DOHH2 (cell line): ENCODE measurements around the gene GRK4.

Source experiments
- H3F3A ChIP-seq: fragments of 200-600 bp; sonication (generic), shearing (Covaris generic); 2 replicates; pipeline ENCODE4 v1.6.0; 2016; ENCODE audit warnings: antibody characterized with exemption, mild to moderate bottlenecking; ENCODE audit not compliant: control insufficient read depth, insufficient read depth
- H3K27ac ChIP-seq: fragments of 200-600 bp; sonication (generic); 2 replicates; pipeline ENCODE4 v1.5.1; 2014; ENCODE audit warnings: low read depth, mild to moderate bottlenecking, low read length, moderate library complexity
- H3K27me3 ChIP-seq: fragments of 200-600 bp; sonication (generic); 2 replicates; pipeline ENCODE4 v1.6.1; 2014; ENCODE audit warnings: mild to moderate bottlenecking, low read length, mixed read lengths; ENCODE audit not compliant: control insufficient read depth
- H3K36me3 ChIP-seq: fragments of 200-600 bp; sonication (generic); 2 replicates; pipeline ENCODE4 v1.6.1; 2014; ENCODE audit warnings: mild to moderate bottlenecking, low read length, moderate library complexity, mixed read lengths; ENCODE audit not compliant: control insufficient read depth
- H3K4me1 ChIP-seq: fragments of 200-600 bp; sonication (generic); 2 replicates; pipeline ENCODE4 v1.6.1; 2014; ENCODE audit warnings: mild to moderate bottlenecking, low read length, mixed read lengths; ENCODE audit not compliant: control insufficient read depth
- H3K4me2 ChIP-seq: fragments of 200-600 bp; sonication (generic); 2 replicates; pipeline ENCODE4 v1.6.0; 2014; ENCODE audit warnings: mild to moderate bottlenecking, low read length, moderate library complexity
- H3K4me3 ChIP-seq: fragments of 200-600 bp; sonication (generic); 2 replicates; pipeline ENCODE4 v1.5.1; 2014; ENCODE audit warnings: mild to moderate bottlenecking, low read length, mixed read lengths
- H3K79me2 ChIP-seq: fragments of 200-600 bp; sonication (generic); 2 replicates; pipeline ENCODE4 v1.6.1; 2014; ENCODE audit warnings: mild to moderate bottlenecking, low read length, mixed read lengths; ENCODE audit not compliant: control insufficient read depth
- H3K9me2 ChIP-seq: fragments of 200-600 bp; sonication (generic); replicated peaks from 2 replicates; pipeline ENCODE4 v1.6.1; 2014; ENCODE audit warnings: mild to moderate bottlenecking, low read length, mixed read lengths; ENCODE audit not compliant: control insufficient read depth
- H3K9me3 ChIP-seq: fragments of 200-600 bp; sonication (generic); 2 replicates; pipeline ENCODE4 v1.6.1; 2014; ENCODE audit warnings: antibody characterized with exemption, low read length, mixed read lengths; ENCODE audit not compliant: control insufficient read depth, insufficient read depth
- H4K20me1 ChIP-seq: fragments of 200-600 bp; sonication (generic); 2 replicates; pipeline ENCODE4 v1.6.0; 2014; ENCODE audit warnings: low read depth, mild to moderate bottlenecking, antibody characterized with exemption, low read length, moderate library complexity; ENCODE audit not compliant: control insufficient read depth, insufficient read depth
- CTCF ChIP-seq: fragments of 200-600 bp; sonication (generic); IDR thresholded peaks from one replicate; pipeline ENCODE4 v1.5.1; 2014; ENCODE audit warnings: antibody characterized with exemption, mild to moderate bottlenecking, low read depth, low read length; ENCODE audit not compliant: poor library complexity, severe bottlenecking
- EZH2phosphoT487 ChIP-seq: fragments of 200-600 bp; sonication (generic); IDR thresholded peaks from 2 replicates; pipeline ENCODE4 v1.6.1; 2017; ENCODE audit warnings: borderline replicate concordance, mild to moderate bottlenecking, antibody characterized with exemption, low read length, moderate library complexity, mixed read lengths

GRK4 gene

GRCh38 chr4:3083732-3084131 is 120.4 kb downstream of the GRK4 start:
- Histone ChIP-seq H3K4me1 (peaks cover 43% of the 10 kb centered on the region), H3K27ac (no peak overlapping the region), H3K9me3 (no peaks in the 10 kb centered on the region), H3K36me3 (peaks cover 53% of the 10 kb centered on the region), H4K20me1 (peaks cover 15% of the 10 kb centered on the region; the same call in 1 of the 2 replicates), H3K79me2 (peaks cover 96% of the 10 kb centered on the region), H3K9me2 (no peaks in the 10 kb centered on the region), H3K4me3 (no peak overlapping the region), H3F3A (0 out of 2 replicates have a peak, but pooled peaks cover 3% of the 10 kb centered on the region), H3K27me3 (no peaks in the 10 kb centered on the region), H3K4me2 (no peak overlapping the region)
- TF ChIP-seq EZH2phosphoT487 (no peak), CTCF (no peak)

GRCh38 chr4:3085948-3086670 is 122.7 kb downstream of the GRK4 start:
- Histone ChIP-seq H3K27ac (no peak overlapping the region), H3K9me3 (no peaks in the 10 kb centered on the region), H3K4me2 (no peak overlapping the region), H3K9me2 (no peaks in the 10 kb centered on the region), H3K36me3 (peaks cover 62% of the 10 kb centered on the region), H4K20me1 (peaks cover 12% of the 10 kb centered on the region; the same call in 1 of the 2 replicates), H3K4me1 (peaks cover 19% of the 10 kb centered on the region), H3K79me2 (peaks cover 94% of the 10 kb centered on the region), H3K27me3 (no peaks in the 10 kb centered on the region), H3K4me3 (no peak overlapping the region), H3F3A (0 out of 2 replicates have a peak, but pooled peaks cover 3% of the 10 kb centered on the region)
- TF ChIP-seq CTCF (no peak), EZH2phosphoT487 (no peak)

GRCh38 chr4:3087115-3087797 is 123.9 kb downstream of the GRK4 start:
- no peak overlapping the region for H3K4me3 ChIP-seq
- H3K27ac ChIP-seq: no peak overlapping the region
- peaks cover 66% of the 10 kb centered on the region for H3K36me3 ChIP-seq
- no peaks in the 10 kb centered on the region for H3K9me2 ChIP-seq
- TF ChIP-seq CTCF (no peak), EZH2phosphoT487 (no peak)
- peaks cover 12% of the 10 kb centered on the region for H3K4me1 ChIP-seq
- H3K27me3 ChIP-seq: no peaks in the 10 kb centered on the region
- H4K20me1 ChIP-seq: peaks cover 11% of the 10 kb centered on the region; the same call in 1 of the 2 replicates
- no peaks in the 10 kb centered on the region for H3K9me3 ChIP-seq
- 0 out of 2 replicates have a peak, but pooled peaks cover 3% of the 10 kb centered on the region for H3F3A ChIP-seq
- no peak overlapping the region for H3K4me2 ChIP-seq
- H3K79me2 ChIP-seq: peaks cover 87% of the 10 kb centered on the region
